Measurements from ENCODE around the gene ACOT7.

The ACOT7 gene

GRCh38 chr1:6265151-6265550 is 128.4 kb downstream of the ACOT7 start:
- no peak for DNase-seq

GRCh38 chr1:6263716-6264115 is 129.9 kb downstream of the ACOT7 start:
- no peak for DNase-seq

- no peak for DNase-seq
Measured at GRCh38 chr1:6262555-6263420, 130.8 kb downstream of the ACOT7 start.

GRCh38 chr1:6261615-6261995 is 132.0 kb downstream of the ACOT7 start:
- DNase-seq = no peak

GRCh38 chr1:6260961-6261614 is 132.5 kb downstream of the ACOT7 start, which contains the start of gene GPR153:
GPR153 (minus strand) TSS chr1:6261098; CDS start chr1:6254905, 6,193 bp downstream.
- no peak for DNase-seq

GRCh38 chr1:6260433-6260934 is 133.1 kb downstream of the ACOT7 start:
- DNase-seq = no peak

GRCh38 chr1:6259491-6260362 is 133.8 kb downstream of the ACOT7 start:
- DNase-seq = peak; percentile 72

- no peak for DNase-seq
Measured at GRCh38 chr1:6258675-6259074, 134.9 kb downstream of the ACOT7 start.

- DNase-seq = no peak
Measured at GRCh38 chr1:6257541-6258069, 136.0 kb downstream of the ACOT7 start.

GRCh38 chr1:6256645-6257044 is 136.9 kb downstream of the ACOT7 start:
- no peak for DNase-seq

GRCh38 chr1:6254691-6255090 is 138.9 kb downstream of the ACOT7 start:
- no peak for DNase-seq

GRCh38 chr1:6253380-6253779 is 140.2 kb downstream of the ACOT7 start:
- no peak for DNase-seq

- no peak for DNase-seq
Measured at GRCh38 chr1:6252374-6252710, 141.2 kb downstream of the ACOT7 start.

GRCh38 chr1:6251681-6252373 is 141.7 kb downstream of the ACOT7 start:
- DNase-seq = no peak

- no peak for DNase-seq
Measured at GRCh38 chr1:6251233-6251632, 142.3 kb downstream of the ACOT7 start.

GRCh38 chr1:6249739-6250689 is 143.6 kb downstream of the ACOT7 start:
- DNase-seq = no peak

- DNase-seq = peak; percentile 20
Measured at GRCh38 chr1:6248932-6249738, 144.4 kb downstream of the ACOT7 start.

GRCh38 chr1:6248161-6248776 is 145.3 kb downstream of the ACOT7 start:
- no peak for DNase-seq

GRCh38 chr1:6247651-6248050 is 145.9 kb downstream of the ACOT7 start:
- DNase-seq = no peak

Data from fibroblast of skin of scalp (primary cell).